GM12801 (cell line): Measurements from ENCODE around the gene E2F7.

ENCODE experiments used
- CTCF ChIP-seq: IDR thresholded peaks from one replicate; pipeline ENCODE4 v1.5.1; 2011; ENCODE audit warnings: control low read depth; ENCODE audit not compliant: insufficient read length; ENCODE audit errors: extremely low read depth

Gene E2F7

GRCh38 chr12:77060136-77060882, 5.1 kb downstream of the E2F7 start:
- no peak for TF ChIP-seq CTCF

- TF ChIP-seq CTCF: no peak
These were observed 6.6 kb downstream of the E2F7 start for GRCh38 chr12:77058740-77059139.

- TF ChIP-seq CTCF: no peak
These were observed 10.5 kb downstream of the E2F7 start for GRCh38 chr12:77054851-77055250.

GRCh38 chr12:77053259-77053658, 12.1 kb downstream of the E2F7 start:
- TF ChIP-seq CTCF: no peak

GRCh38 chr12:77049767-77050353, 15.5 kb downstream of the E2F7 start:
- peak; percentile 6 for TF ChIP-seq CTCF

GRCh38 chr12:77047341-77048109, 17.8 kb downstream of the E2F7 start:
- TF ChIP-seq CTCF: no peak

- no peak for TF ChIP-seq CTCF
These were observed 18.9 kb downstream of the E2F7 start for GRCh38 chr12:77046468-77046867.
